Stimulated activated CD4-positive, alpha-beta T cell treated with anti-CD3 and anti-CD28 coated beads, Interleukin-1b, Interleukin-23, amount 100 ng/mL, for 1 hour (primary cell): Measurements from ENCODE around the gene UNC80.

ENCODE experiments used
- DNase-seq, 2 donors: peaks; one replicate each; pipeline ENCODE4 v3.0.0-alpha.2; 2020; ENCODE audit warnings: low read depth in 2 of 2

The UNC80 gene

GRCh38 chr2:210027608-210028007, 256.0 kb downstream of the UNC80 start:
- no peak for DNase-seq

GRCh38 chr2:210028178-210028577, 256.5 kb downstream of the UNC80 start:
- no peak for DNase-seq

GRCh38 chr2:210034087-210034683, 262.6 kb downstream of the UNC80 start:
- DNase-seq = no peak

- DNase-seq = no peak
Observed at GRCh38 chr2:210035679-210036078, 264.0 kb downstream of the UNC80 start.

GRCh38 chr2:210038078-210038477, 266.4 kb downstream of the UNC80 start:
- no peak for DNase-seq

GRCh38 chr2:210046851-210047500, 275.3 kb downstream of the UNC80 start:
- no peak for DNase-seq
